HL-60/S4 (cell line): ENCODE data around the gene RBPJ.

Experiments used
- in situ Hi-C: fragments of 300-500 bp; cut with MboI; formaldehyde crosslinking; loops from 2 replicates; pipeline ENCODE4 v1.14.3; 2022; ENCODE audit warnings: low sequenced_read_pairs

RBPJ gene

DNA sequence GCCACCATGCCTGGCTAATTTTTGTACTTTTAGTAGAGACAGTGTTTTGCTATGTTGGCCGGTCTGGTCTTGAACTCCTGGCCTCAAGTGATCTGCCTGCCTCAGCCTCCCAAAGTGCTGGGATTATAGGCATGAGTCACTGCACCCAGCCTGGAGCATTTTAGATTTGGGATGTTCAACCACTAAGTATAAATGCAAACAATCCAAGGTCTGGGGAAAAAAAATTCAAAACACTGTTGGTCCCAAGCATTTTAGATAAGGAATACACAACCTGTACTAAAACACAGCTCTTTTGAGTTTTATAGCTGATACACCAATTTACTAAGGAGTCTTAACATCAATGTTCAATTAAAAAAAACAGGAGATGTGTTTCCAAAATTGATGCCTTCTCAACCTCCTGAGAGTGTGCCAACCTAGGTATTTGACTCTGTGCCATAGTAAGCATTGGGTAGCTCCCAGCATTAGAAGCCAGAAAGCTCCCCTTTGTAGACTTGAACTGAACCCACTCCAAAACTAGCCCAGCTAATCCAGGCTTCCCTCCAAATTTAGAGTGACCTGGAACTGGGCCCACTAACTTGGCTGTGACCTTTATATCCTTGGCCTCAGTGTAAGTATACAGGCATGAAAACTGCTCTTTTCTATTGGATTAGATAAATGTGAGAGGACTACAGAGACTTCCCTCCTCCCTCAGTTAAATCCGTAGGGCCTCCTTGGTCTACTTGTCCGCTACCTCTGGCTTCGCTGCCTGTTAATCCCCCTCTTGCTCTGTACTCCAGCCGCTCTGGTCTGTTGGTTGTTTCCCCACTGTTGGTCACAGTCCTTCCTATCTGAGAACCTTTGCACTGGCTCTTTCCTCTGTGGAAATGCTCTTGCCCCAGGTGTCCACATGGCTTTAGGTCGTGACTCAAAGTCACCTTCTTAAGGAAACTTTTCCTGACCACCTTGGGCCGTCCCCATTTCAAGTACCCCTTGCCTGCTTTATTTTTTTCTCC lies 91.9 kb downstream of the RBPJ start:
- in situ Hi-C loops = loop anchor here (10.0 kb wide), 1 partner anchor 358 kb away; no protein-coding TSS in a partner anchor

DNA sequence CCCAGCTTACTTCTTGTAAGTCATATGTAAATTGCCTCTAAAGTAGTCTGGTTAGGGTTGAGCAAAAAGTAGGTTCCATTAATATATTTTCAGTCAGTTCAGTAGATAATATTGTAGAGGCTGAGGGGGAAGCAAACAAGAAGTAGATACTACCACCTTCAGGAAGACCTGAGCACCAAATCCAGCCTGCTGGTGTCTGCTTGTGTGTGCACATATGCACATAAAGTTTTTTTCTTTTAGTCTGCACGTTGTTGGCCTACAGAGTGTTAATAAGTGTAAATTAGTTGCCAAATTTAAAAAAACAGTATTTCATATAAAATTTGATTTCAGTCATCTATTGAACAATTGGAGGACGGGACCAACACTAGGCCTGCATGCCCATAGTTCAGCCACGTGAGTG lies 92.8 kb downstream of the RBPJ start:
- in situ Hi-C loops = loop anchor here (10.0 kb wide), 1 partner anchor 359 kb away; no protein-coding TSS in a partner anchor

DNA sequence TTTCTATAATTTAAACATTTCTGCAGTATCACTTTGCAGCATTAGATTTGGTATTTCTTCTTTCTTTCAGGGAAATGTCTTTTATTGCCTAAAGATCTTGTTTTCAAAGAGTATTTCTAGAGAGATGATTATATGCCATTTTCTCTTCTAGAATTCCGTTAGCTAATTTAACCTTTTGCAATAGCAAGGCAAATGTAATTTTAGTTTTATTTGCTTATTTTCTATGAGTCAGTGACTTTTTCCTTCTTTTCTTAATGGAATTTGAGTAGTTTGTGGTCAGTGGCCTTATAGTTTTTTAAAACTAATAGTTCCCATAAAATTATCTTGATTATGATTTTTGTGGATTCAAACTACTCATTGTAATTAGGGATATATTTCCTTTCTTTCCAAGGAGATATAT lies 97.3 kb downstream of the RBPJ start:
- in situ Hi-C loops = loop anchor here (10.0 kb wide), 1 partner anchor 363 kb away; no protein-coding TSS in a partner anchor

DNA sequence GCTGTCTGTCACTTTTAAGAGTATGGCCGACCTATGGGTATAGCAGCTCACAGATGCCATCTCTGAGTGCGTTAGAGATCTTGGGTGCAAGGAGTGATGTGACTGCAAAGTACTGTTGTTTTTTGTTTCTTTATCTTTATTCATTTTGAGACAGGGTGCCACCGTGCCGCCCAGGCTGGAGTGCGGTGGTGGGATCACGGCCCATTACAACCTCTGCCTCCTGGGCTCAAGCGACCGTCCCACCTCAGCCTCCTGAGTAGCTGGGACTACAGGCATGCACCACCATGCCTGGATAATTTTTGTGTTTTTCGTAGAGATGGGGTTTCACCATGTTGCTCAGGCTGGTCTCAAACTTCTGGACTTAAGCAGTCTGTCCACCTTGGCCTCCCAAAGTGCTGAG lies 98.0 kb downstream of the RBPJ start:
- in situ Hi-C loops = loop anchor here (10.0 kb wide), 1 partner anchor 364 kb away; no protein-coding TSS in a partner anchor

DNA sequence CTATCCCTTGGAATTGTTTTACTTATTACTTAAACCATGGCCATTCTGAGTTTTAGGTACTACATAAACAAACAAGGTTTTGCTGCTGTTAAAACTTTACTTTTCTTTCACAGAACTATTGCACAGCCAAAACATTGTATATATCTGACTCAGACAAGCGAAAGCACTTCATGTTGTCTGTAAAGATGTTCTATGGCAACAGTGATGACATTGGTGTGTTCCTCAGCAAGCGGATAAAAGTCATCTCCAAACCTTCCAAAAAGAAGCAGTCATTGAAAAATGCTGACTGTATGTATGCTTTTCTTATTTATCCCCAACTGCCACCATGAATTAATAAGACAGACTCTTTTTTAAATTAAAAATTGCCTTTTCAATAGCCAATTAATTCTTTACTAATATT lies 99.6 kb downstream of the RBPJ start:
- in situ Hi-C loops = no loop called here

DNA sequence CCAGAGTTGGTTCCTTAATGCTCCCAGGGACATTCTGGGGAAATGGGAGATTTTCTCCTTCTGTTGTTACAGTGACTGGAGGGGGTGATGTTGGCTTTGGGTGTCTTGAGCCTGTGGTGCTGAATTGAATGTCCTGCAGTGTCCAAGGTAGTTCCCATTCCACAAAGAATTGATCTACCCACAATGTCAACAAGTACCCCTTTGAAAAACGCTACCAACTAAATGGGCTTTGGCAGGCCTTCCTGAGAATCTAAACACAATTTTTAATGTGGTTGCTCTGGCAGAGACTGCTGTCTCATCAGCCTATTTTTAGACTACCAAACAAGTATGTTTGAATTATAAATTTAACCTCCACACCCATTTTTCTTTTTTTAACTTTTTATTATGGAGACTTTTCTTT lies 100.1 kb downstream of the RBPJ start:
- in situ Hi-C loops = no loop called here

DNA sequence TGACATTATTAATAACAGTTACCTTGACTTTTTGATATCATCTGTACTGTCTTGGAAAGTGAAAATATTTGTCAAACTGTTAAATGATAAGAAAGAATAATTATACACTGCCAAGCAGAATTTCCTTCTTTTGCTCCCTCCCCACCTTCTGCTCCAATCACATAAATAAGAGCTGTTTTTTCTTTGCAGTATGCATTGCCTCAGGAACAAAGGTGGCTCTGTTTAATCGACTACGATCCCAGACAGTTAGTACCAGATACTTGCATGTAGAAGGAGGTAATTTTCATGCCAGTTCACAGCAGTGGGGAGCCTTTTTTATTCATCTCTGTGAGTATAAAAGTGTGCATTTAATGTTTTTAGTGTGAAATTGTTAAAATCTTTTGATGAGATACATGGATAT lies 103.3 kb downstream of the RBPJ start:
- in situ Hi-C loops = no loop called here

DNA sequence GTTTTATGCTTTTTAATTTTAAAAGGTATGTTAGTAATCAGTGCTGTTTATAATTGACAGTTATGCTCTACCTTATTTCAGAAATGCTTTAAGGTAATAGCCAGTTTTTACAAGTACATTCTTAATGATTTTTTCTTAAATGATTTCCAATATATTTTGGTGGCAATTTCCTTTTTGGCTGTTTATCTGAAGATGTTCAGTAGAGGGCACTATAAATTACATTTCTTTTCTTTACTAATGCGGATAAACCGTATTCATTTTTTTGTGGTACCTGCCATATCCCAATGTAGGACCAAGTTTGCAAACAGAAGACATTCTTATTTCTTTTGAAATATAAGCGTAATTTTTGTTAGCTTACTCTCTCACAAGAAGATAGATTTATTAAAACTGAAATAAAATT lies 104.0 kb downstream of the RBPJ start:
- in situ Hi-C loops = no loop called here

DNA sequence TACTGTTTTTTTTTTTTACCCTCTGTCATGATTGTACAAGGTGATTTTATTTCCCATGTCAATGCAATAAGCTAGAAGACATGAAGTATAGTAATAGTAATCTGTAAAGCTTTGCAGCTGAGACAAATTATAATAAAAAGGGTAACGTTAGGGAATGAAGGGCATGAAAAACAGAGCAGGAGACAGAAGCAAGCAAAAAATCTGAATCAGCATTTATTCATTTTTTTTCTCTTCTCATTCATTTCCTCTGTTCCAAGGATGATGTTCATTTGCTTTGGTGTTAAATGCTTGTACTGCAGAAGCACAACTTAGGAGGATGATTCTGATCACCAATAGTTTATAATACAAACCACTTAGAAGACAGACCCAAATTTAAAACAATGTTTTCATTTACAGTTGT lies 105.1 kb downstream of the RBPJ start:
- in situ Hi-C loops = no loop called here

DNA sequence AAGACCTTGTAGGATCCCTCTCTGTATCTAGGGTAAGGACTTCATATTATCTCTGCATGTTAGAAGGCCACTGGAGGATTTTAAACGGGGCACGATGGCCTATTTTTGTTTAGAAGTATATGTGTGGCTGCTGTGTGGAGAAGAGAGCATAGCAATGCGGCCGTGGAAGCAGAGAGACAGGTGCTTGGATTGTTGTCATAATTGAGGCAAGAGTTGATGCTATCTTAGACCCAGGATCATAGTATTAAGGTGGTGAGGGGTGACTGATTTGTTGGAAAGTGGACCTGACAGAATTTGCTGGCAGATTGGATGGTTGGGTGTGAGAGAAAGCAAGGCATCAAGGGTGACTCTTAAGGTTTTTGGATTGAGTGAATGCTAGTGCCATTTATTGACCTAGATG lies 106.1 kb downstream of the RBPJ start:
- in situ Hi-C loops = no loop called here

DNA sequence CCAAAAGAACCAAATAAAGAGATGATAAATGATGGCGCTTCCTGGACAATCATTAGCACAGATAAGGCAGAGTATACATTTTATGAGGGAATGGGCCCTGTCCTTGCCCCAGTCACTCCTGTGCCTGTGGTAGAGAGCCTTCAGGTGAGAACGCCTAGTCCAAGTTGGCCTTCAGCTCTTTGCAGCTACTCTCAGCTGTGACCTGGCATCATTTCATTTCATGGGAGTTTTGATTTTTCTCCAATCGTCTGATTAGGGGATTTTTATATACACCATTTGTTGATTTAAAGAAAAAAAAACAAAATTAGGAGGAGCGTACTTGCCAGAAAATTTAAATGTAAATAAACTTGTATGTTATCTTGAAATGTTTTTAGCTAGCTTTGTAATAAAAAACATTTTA lies 109.1 kb downstream of the RBPJ start:
- in situ Hi-C loops = no loop called here

DNA sequence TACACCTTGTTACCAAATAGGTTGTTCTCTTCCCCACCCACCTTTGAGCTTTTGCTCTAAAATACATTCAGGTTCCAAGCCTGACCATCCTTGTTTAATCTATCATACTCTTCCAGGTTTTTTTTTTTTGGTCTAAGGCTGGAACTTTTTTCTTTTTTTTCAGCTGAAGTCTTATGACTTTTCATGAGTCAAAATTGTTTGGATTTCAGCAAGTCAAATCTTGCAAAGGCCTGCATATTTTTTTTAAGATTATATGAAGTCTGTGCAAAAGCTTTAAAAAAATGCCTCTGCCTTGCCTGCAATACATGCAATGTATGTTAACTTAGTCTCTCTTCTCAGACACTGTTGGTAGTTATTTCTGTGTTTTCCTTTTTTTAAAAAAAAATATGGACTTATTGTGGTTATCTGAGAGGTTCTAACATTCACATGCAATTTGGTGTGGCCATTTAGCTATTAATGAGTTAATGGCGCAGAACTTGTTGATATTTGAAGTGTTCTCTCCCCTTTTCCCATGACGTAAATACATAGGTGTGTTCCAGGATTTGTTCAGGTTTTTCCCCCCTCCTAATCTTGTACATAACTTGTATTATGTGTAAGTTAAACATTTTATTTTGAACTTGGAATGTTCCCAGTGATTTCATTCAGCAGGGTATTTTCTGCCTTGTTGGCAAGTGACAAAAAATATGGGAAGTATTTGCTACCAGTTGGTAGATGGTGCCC lies 110.8 kb downstream of the RBPJ start:
- in situ Hi-C loops = no loop called here

DNA sequence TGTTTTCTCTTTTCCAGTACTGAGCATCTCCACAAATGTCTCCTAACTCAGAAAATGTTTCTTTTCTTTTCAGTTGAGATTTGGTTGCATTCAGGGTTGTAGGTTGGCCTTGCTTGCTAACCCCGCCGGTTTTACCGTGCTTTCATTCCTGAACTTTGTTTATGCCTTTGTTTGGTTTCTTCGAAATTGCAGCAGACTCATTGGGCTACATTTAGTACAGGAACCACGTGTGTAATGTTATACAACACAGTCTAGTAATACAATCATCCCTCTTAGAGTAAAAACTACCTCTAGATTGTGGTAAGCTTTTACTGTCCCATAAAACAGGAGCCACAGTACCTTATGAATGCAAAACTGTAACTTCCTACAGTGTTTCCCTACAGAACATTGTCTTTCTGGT lies 111.6 kb downstream of the RBPJ start:
- in situ Hi-C loops = no loop called here

DNA sequence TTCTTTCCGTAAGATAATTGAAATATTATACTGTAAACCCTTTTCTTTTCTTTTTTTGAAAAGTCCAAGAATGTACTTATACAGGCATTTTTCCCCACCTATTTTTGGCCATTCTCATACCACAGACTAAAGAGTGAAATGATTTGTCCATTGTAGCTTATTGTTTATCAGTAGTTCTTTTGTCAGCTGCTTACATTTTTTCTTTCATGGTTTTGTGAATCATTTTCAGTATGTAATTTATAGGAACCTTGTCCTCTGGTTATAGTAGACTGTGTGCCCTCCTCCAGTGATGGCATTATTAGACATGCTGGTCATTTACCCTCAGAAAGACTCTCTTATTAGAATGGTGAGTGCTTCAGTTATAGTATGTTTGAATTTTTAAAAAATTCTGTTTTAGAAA lies 112.7 kb downstream of the RBPJ start:
- in situ Hi-C loops = no loop called here

DNA sequence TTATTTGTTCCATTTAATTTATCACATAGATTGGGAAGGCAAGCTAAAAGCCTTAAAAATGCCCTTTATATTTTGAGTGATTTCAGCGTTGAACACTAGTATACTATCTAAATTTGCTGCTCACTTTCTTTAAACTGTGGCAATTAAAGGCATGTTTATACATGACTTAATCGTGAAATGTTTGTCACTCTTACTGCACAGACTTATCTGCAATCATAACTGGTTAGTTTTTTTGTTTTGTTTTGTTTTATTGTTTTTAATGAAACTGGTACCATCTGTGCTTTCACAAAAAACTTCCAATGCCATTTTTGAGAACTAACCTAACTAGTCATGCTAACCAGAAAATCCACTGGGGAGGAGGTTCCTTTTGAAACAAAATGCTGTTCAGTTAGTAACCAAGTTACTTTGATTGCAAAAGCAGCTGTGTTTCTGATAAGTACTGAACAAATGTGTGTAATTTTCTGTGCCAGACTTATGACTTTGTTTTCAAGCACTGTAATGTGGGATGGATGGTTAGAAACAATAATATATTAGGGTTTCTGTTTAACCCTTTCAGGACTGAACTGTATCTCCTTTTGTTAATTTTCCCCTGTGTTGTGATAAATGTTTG lies 113.3 kb downstream of the RBPJ start:
- in situ Hi-C loops = no loop called here

DNA sequence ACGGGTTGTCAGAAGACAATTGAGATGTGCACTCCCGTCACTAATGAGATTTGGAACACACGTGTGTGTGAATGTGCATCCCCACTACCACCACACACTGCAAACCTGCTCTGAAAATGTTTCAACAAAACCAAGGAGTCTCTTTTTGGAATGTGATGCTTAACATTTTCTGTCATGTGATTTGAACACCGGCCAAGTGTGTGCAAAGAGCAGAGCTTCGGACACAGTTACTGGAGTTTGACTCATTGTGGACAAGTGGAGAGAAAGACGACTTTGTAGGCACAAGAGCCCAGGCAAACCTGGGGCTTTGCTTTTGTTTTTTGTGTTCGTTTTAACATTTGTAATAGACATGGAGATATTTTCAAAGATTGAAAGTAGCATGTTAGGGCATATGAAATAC lies 120.3 kb downstream of the RBPJ start:
- in situ Hi-C loops = no loop called here

DNA sequence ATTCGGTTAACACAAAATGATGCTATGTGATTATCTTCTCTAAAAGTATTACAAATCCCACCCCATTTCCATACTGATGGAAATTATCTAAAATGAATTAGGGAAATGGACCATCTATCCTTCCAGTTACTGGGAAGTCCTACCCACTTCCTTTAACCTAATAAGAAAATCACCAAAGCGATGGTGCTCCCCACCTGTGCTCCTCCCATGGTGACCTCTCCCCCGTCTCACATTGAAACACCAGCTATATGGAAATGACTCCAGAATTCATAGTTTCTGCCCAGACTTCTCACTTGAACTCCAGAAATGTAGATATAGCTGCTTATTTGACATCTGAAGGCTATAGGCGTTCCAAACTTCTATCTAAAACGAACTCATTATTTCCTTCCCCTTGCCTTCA lies 121.0 kb downstream of the RBPJ start:
- in situ Hi-C loops = no loop called here

DNA sequence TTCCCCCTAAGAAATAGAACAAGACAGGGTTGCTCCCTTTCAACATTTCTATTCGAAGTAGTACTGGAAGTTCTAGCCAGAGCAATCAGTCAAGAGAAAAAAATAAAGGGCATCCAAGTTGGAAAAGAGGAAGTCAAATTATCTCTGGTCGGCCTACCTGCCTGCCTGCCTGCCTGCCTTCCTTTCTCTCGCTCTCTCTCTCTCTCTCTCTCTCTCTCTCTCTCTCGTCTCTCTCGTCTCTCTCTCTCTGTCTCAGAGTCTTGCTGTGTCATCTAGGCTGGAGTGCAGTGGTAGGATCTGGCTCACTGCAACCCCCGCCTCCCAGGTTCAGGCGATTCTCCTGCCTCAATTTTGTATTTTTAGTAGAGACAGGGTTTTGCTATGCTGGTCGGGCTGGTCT lies 126.6 kb downstream of the RBPJ start:
- in situ Hi-C loops = no loop called here

DNA sequence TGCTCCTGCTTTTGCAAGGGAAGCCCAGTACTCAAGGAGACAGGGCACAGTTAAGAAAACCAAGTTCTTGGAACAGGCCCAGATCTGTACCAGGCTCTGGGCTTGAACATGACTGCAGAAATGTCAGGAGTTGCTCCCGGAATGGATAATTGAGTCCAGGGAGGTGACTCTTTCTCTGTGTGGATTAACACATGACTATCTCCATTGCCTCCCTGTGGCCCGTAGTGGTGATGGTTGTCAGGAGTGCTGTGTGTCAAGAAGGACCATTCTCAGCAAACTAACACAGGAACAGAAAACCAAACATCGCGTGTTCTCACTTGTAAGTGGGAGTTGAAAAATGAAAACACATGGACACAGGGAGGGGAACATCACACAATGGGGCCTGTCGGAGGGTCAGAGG lies 129.6 kb downstream of the RBPJ start:
- in situ Hi-C loops = loop anchor here (25.0 kb wide), 1 partner anchor 562 kb away; no protein-coding TSS in a partner anchor

DNA sequence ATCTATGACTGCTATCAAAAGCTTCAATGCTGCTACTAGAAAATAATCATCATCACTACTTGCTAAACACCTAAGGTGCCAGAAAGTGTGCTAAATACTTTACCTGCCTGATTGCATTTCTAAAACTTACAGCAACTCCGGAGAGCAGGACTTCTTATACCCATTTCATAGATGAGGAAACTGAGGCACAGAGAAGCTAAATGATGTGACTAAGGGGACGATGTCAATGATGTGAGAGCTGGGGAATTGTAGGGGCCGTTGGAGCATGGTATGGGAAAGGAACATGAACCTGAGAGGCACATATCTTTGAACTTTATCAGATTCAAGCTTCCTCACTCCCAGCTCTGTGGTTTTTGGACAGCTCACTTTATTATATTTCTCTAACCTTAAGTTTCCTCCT lies 130.8 kb downstream of the RBPJ start:
- in situ Hi-C loops = loop anchor here (25.0 kb wide), 1 partner anchor 561 kb away; no protein-coding TSS in a partner anchor
